Trophoblast cell (in vitro differentiated cells and primary cell): ENCODE measurements around the gene EXOC3.
A peak's percentile ranks its signal among the peaks of the same experiment; 100 is the strongest.

ENCODE experiments used
- DNase-seq, 2 donors: peaks; one replicate each; pipeline ENCODE4 v3.0.0-alpha.2; 2016
- H2AFZ ChIP-seq: 2 replicates; pipeline ENCODE4 v1.6.1; 2013; ENCODE audit warnings: low read length, moderate library complexity, mild to moderate bottlenecking; ENCODE audit not compliant: insufficient read depth, poor library complexity
- H2AK5ac ChIP-seq: 2 replicates; pipeline ENCODE4 v1.6.1; 2013; ENCODE audit warnings: mild to moderate bottlenecking, low read length
- H2BK120ac ChIP-seq: 2 replicates; pipeline ENCODE4 v1.6.1; 2013; ENCODE audit warnings: low read length, mild to moderate bottlenecking, moderate library complexity; ENCODE audit not compliant: insufficient read depth, poor library complexity
- H2BK12ac ChIP-seq: 2 replicates; pipeline ENCODE4 v1.6.1; 2013; ENCODE audit warnings: mild to moderate bottlenecking, low read length, moderate library complexity
- H2BK5ac ChIP-seq: 2 replicates; pipeline ENCODE4 v1.6.1; 2013; ENCODE audit warnings: low read length, low read depth, moderate library complexity, mild to moderate bottlenecking; ENCODE audit not compliant: poor library complexity
- H3K14ac ChIP-seq: 2 replicates; pipeline ENCODE4 v1.6.1; 2013; ENCODE audit warnings: mild to moderate bottlenecking, low read length
- H3K18ac ChIP-seq: 2 replicates; pipeline ENCODE4 v1.6.1; 2013; ENCODE audit warnings: mild to moderate bottlenecking, low read length
- H3K23ac ChIP-seq: 2 replicates; pipeline ENCODE4 v1.6.1; 2013; ENCODE audit warnings: low read length
- H3K27ac ChIP-seq: 2 replicates; pipeline ENCODE4 v1.5.1; 2013; ENCODE audit warnings: low read depth, mild to moderate bottlenecking, inconsistent platforms, low read length, moderate library complexity
- H3K27me3 ChIP-seq: 2 replicates; pipeline ENCODE4 v1.6.1; 2013; ENCODE audit warnings: inconsistent platforms, mild to moderate bottlenecking, low read length, moderate library complexity; ENCODE audit not compliant: insufficient read depth
- H3K36me3 ChIP-seq, 2 experiments: 1 replicate in 1 of 2; 2 replicates in 1 of 2; pipeline ENCODE4 v1.6.1; 2013; ENCODE audit warnings: low read length in 2 of 2, mild to moderate bottlenecking in 2 of 2, moderate library complexity in 1 of 2; ENCODE audit not compliant: insufficient read depth in 2 of 2, control insufficient read depth in 1 of 2
- H3K4ac ChIP-seq: 2 replicates; pipeline ENCODE4 v1.6.1; 2013; ENCODE audit warnings: low read depth, mild to moderate bottlenecking, low read length, moderate library complexity
- H3K4me1 ChIP-seq, 2 experiments: 1 replicate in 1 of 2; 2 replicates in 1 of 2; pipeline ENCODE4 v1.6.1; 2013; ENCODE audit warnings: low read length in 2 of 2, mild to moderate bottlenecking in 2 of 2, moderate library complexity in 1 of 2; ENCODE audit not compliant: insufficient read depth in 2 of 2, control insufficient read depth in 1 of 2
- H3K4me2 ChIP-seq: 2 replicates; pipeline ENCODE4 v1.6.1; 2013; ENCODE audit warnings: inconsistent platforms, mild to moderate bottlenecking, low read length, moderate library complexity
- H3K4me3 ChIP-seq: 2 replicates; pipeline ENCODE4 v1.5.1; 2013; ENCODE audit warnings: mild to moderate bottlenecking, low read depth, low read length, inconsistent platforms
- H3K79me1 ChIP-seq: one replicate; pipeline ENCODE4 v1.6.1; 2013; ENCODE audit warnings: low read length
- H3K79me2 ChIP-seq: 2 replicates; pipeline ENCODE4 v1.6.1; 2013; ENCODE audit warnings: low read length, mild to moderate bottlenecking; ENCODE audit not compliant: control insufficient read depth, insufficient read depth, poor library complexity
- H3K9ac ChIP-seq: 2 replicates; pipeline ENCODE4 v1.6.1; 2013; ENCODE audit warnings: mild to moderate bottlenecking, low read length
- H3K9me3 ChIP-seq: 2 replicates; pipeline ENCODE4 v1.6.1; 2013; ENCODE audit warnings: low read depth, mild to moderate bottlenecking, control low read depth, inconsistent platforms, low read length; ENCODE audit not compliant: insufficient read depth
- H4K12ac ChIP-seq: 2 replicates; pipeline ENCODE4 v1.6.1; 2013; ENCODE audit warnings: low read depth, mild to moderate bottlenecking, low read length, moderate library complexity
- H4K8ac ChIP-seq: 2 replicates; pipeline ENCODE4 v1.6.1; 2013; ENCODE audit warnings: low read depth, mild to moderate bottlenecking, low read length, moderate library complexity
- H4K91ac ChIP-seq: one replicate; pipeline ENCODE4 v1.6.1; 2013; ENCODE audit warnings: low read depth, mild to moderate bottlenecking, low read length, moderate library complexity
- WGBS: extraction: QIAGEN DNeasy Blood & Tissue Kit; methylation state at CpG from one replicate; pipeline ENCODE4 v1.1.7; 2013; ENCODE audit warnings: missing lambda C conversion rate; ENCODE audit not compliant: insufficient read length, insufficient coverage; ENCODE audit errors: extremely low coverage; 5-methylcytosine and 5-hydroxymethylcytosine counted together

The EXOC3 gene

DNA sequence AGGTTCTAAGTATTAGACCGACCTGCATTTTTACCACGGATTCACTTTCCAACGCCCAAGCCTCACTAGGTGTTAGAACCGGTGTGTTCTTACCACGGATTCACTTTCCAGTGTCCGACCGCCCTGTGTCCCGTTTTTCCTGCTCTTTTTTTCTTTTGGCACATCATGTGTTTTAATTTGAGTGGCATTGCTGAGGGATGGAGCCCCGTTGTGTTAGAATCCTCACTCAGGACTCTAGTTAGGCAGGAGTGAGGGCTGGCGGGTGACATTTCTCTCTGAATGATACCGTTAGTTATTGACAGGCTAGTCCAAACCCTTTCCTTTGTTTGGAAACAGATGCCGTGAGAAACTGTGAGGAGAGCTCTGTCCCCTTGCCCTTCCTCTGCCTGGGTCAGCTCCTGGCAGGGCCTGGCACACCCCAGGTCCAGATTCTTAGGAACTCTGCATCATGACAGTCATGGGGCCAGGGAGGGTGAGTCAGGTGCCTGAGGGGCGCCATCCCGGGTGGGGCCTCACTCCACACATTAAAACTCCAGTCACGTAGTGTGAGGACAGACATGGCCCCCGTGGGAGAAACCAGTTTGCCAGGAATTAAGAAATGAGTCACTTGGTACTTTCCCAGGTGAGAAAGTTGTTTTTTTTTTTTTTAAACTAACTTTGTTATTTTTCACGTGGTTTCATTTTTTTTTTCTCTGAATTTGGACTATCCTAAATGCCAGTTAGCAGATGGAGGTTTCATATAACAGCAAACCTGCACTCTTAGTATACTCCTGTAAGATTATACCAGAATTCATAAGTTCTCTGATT is 15.8 kb downstream of the EXOC3 start:
- no CpG with 5 or more reads among the region's 17 CpGs for WGBS
- Histone ChIP-seq H3K9ac (no peak overlapping the region), H2BK5ac (no peak overlapping the region), H3K18ac (no peak overlapping the region), H3K23ac (no peak overlapping the region), H4K91ac (no peak overlapping the region), H3K79me2 (no peaks in the 10 kb centered on the region), H3K27me3 (no peaks in the 10 kb centered on the region), H3K36me3 (peaks cover 52 to 63% of the 10 kb centered on the region in 2 experiments), H2BK12ac (no peak overlapping the region), H3K4me2 (no peak overlapping the region), H4K8ac (no peak overlapping the region), H2AK5ac (no peak overlapping the region), H3K4me3 (peak overlapping the region; percentile 6), H4K12ac (no peak overlapping the region), H2AFZ (no peak overlapping the region), H3K4me1 (peaks cover 2 to 6% of the 10 kb centered on the region in 2 experiments), H3K9me3 (peaks cover 3% of the 10 kb centered on the region), H3K14ac (no peak overlapping the region), H2BK120ac (no peak overlapping the region), H3K27ac (no peak overlapping the region), H3K79me1 (no peaks in the 10 kb centered on the region), H3K4ac (no peak overlapping the region)
- DNase-seq: peak; percentile 88 to 89

DNA sequence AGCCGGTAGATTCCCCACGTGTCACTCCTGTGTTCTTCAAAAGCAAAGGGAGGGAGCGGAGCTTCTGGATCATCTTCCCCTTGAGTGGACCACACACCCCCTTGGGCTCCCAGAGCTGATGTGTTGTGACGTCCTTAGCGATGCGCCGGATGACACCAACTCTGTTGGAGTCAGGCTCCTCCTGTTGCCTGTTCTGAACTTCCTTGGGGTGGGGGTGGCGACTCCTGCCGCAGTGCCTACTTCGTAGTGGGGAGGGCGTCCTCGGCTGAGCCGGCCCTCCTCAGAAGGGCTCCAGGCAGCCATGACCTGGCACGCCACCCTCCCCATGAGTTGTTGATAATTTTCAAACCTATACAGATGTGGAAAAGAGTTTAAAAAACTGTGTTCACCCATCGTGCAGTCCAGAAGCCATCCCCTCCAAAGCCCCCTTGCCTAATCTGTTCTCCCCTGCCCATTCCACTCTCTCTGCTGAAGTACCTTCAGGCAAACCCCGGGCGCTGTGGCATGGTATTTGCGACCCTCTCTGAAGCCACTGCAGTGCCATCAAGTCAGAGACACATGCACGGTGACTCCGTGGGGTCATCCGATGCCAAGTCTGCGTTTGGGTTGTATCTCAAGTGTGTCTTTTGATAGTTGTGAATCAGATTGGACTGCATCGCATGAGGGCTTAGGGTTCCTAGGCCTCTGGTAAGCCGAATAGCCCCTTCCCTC is 16.7 kb downstream of the EXOC3 start:
- Histone ChIP-seq H3K9ac (no peak overlapping the region), H2AK5ac (no peak overlapping the region), H3K4me1 (peaks cover 2 to 6% of the 10 kb centered on the region in 2 experiments), H3K4me2 (no peak overlapping the region), H2AFZ (no peak overlapping the region), H4K8ac (no peak overlapping the region), H3K9me3 (peaks cover 3% of the 10 kb centered on the region), H2BK120ac (no peak overlapping the region), H4K12ac (no peak overlapping the region), H4K91ac (no peak overlapping the region), H3K79me1 (no peaks in the 10 kb centered on the region), H3K4me3 (no peak overlapping the region), H3K14ac (no peak overlapping the region), H2BK12ac (no peak overlapping the region), H3K27ac (no peak overlapping the region), H3K36me3 (peaks cover 54 to 66% of the 10 kb centered on the region in 2 experiments), H3K27me3 (no peaks in the 10 kb centered on the region), H2BK5ac (no peak overlapping the region), H3K79me2 (no peaks in the 10 kb centered on the region), H3K4ac (no peak overlapping the region), H3K18ac (no peak overlapping the region), H3K23ac (no peak overlapping the region)
- WGBS: no CpG with 5 or more reads among the region's 24 CpGs
- DNase-seq: no peak

DNA sequence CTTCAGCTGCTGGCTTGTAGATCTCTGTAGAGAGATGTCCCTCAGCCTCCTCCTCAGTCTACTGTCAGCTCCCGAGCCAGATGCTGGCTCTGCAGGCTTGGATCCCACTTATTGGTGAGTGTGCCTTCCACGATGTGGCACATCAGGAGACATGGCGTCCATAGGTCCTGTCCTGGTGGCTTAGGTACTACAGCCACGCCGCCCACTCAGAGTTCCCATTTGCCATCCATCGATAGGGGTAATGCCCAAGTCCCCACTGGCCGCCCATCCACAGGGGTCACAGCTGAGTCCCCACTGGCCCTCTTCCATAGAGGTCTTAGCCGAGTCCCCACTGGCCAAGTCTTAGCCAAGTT is 17.3 kb downstream of the EXOC3 start:
- Histone ChIP-seq H4K12ac (no peak overlapping the region), H2BK5ac (no peak overlapping the region), H3K4me1 (peaks cover 2 to 6% of the 10 kb centered on the region in 2 experiments), H3K9me3 (no peaks in the 10 kb centered on the region), H3K27me3 (no peaks in the 10 kb centered on the region), H2BK120ac (no peak overlapping the region), H3K9ac (no peak overlapping the region), H3K79me1 (no peaks in the 10 kb centered on the region), H2AFZ (no peak overlapping the region), H3K14ac (no peak overlapping the region), H3K4me3 (no peak overlapping the region), H2AK5ac (no peak overlapping the region), H3K18ac (no peak overlapping the region), H4K8ac (no peak overlapping the region), H2BK12ac (no peak overlapping the region), H3K4ac (no peak overlapping the region), H3K4me2 (no peak overlapping the region), H4K91ac (no peak overlapping the region), H3K79me2 (no peaks in the 10 kb centered on the region), H3K23ac (no peak overlapping the region), H3K27ac (no peak overlapping the region), H3K36me3 (peaks cover 55 to 67% of the 10 kb centered on the region in 2 experiments)
- WGBS: no CpG with 5 or more reads among the region's 8 CpGs
- no peak for DNase-seq

DNA sequence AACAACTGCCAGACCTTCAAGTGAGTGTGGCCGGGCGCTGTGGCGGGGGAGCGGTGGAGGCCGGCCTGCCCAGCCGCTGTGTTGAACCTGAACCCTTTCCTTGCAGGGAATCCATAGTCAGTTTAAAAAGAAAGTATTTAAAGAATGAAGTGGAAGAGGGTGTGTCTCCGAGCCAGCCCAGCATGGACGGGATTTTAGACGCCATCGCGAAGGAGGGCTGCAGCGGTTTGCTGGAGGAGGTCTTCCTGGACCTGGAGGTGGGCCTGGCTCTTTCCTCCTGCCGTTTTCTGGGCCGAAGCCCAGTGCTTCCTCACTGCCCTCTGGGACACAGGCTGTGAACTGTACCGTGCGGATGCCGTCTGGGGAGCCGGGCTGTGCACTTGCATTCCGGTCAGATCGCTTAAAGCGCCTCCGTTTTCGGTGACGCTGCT is 19.1 kb downstream of the EXOC3 start:
- H3K79me1 ChIP-seq: no peaks in the 10 kb centered on the region
- no peak overlapping the region for H3K18ac ChIP-seq
- no peak overlapping the region for H3K4ac ChIP-seq
- peaks cover 59 to 72% of the 10 kb centered on the region in 2 experiments for H3K36me3 ChIP-seq
- H3K27ac ChIP-seq: no peak overlapping the region
- H3K4me3 ChIP-seq: no peak overlapping the region
- H2BK5ac ChIP-seq: no peak overlapping the region
- no peaks in the 10 kb centered on the region for H3K27me3 ChIP-seq
- H2AK5ac ChIP-seq: no peak overlapping the region
- no peaks in the 10 kb centered on the region for H3K9me3 ChIP-seq
- H4K91ac ChIP-seq: no peak overlapping the region
- no peak overlapping the region for H3K4me2 ChIP-seq
- no peak overlapping the region for H3K23ac ChIP-seq
- H4K12ac ChIP-seq: no peak overlapping the region
- no peak overlapping the region for H4K8ac ChIP-seq
- H3K14ac ChIP-seq: no peak overlapping the region
- H2BK12ac ChIP-seq: no peak overlapping the region
- H3K79me2 ChIP-seq: no peaks in the 10 kb centered on the region
- peaks cover 2 to 6% of the 10 kb centered on the region in 2 experiments for H3K4me1 ChIP-seq
- no peak for DNase-seq
- H3K9ac ChIP-seq: no peak overlapping the region
- H2BK120ac ChIP-seq: no peak overlapping the region
- WGBS: no CpG with 5 or more reads among the region's 24 CpGs
- no peak overlapping the region for H2AFZ ChIP-seq
